Stimulated activated naive CD4-positive, alpha-beta T cell (primary cell): Measurements from ENCODE around the gene GRHL1.

Source experiments
- DNase-seq, 6 experiments: peaks; one replicate each; lab custom pipeline; 2025; lab: John Stamatoyannopoulos, UW

The GRHL1 gene

DNA sequence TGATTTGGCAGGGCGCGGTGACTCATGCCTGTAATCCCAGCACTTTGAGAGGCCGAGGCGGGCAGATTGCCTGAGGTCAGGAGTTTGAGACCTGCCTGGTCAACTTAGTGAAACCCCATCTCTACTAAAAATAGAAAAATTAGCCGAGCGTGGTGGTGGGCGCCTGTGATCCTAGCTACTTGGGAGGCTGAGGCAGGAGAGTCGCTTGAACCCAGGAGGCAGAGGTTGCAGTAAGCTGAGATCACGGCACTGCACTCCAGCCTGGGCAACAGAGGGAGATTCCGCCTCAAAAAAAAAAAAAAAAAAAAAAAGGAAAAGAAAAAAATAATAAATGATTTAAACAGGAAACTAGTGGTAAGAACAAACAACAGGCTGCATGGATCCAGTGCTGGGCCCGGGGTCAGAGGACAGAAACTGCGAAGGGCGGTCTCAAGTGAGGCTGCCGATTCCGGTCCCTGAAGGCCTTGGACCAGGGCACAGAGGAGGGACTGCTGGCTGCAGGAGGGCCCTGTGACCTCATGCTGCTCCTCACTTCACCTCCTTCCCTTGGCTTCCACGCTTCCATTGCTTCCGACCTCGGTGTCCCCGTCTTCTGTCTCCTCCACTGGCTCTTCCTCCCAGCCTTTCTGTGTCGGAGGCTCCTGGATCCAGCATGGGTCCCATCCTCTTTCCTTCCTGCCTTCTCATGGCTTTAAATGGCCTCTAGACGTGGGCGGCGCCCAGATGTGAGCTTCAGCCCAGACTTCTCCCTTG, 2.1 kb upstream of the GRHL1 start:
- DNase-seq, result no peak

DNA sequence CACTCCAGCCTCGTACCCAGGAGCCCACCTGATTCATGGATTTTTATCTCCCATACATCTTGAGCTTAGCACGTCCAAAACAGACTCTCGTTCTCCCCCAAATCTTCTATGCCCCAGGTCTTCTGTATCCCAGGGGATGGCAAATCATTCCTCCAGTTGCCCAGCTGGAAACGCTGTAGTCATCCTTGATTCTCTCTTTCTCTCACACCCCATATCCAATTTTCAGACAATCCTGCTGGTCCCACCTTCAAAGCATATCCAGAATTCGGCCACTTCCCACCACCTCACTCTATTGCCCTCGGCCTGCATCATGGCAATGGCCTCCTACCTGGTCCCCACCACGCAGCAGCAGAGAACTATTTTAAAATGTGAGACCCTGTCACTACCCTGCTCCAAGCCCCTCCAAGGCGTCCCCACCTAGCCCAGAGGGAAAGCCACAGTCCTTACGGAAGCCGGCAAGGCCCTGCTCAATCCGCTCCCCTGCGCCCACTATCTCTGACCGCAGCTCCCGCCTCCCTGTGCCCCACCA, 1.4 kb upstream of the GRHL1 start:
- DNase-seq, result no peak

DNA sequence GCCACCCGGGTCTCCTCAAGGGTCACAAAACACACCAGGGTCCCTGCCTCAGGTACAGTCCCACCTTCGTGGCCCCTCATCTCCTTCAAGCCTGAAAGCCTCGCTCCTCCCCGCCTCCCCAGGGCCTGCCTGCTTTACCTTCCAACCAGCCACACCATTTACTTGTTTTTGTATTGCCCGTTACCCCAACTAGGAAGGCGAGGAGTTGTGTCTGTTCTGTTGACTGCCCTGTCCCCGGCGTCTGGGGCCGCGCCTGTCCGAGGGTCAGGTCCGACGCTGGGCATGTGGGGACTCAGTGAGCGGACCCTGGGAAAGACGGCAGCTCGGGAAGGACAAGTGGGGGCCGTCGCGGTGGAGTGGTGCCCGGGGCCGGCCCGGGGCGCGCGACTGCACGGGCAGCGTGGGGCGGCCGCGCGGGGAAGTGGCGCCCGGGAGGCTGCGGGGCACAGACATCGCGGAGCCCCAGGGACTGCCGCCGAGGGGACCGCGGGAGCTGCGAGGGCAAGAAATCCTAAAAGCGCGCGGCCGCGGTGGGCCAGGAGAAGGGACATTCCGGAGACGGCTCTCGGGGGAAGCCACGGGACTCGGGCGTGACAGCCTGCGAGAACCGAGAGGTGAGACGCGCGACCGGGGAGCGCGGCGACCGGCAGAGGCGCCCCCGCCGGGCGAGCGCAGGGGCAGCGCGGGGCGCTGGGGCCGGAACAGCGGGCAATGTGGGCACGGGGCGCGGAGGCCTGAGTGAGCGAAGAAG, 797 bp upstream of the GRHL1 start:
- peak in 4 of 6 experiments; percentile 11 to 70 (median 56) for DNase-seq

DNA sequence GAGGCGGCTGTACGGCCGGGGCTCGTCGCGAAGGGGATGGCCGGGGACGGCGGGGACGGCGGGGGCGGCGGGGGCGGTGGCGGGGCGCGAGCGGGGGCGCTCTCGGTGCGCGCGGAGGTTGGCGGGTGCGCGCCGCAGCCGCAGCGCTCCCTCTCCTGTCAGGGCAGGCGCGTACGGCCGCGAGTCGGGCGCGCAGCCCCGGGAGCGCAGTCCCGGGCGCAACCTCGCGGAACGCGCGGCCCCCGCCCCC, 296 bp upstream of the GRHL1 start:
- no peak for DNase-seq

DNA sequence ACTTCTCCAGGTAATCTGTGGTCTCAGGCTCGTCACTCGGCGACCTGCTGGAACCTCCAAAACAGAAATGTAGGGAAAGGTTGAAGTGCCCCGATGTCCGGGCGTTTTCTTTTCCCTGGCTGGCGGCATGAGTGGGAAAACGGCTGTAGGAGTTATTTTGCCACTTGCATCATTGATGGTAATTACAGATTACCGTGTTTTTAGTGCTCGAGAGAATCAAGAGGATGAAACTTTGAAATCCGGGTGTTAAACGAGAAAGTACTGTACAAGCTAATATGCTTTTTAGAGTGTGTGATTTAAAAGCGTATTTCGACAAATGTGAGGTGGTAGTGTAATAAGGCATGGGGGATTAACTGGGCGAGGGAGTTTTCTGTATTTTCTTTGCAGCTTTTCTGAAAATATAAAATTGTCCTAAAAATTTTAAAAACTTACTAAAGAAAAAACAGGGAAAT, 819 bp downstream of the GRHL1 start:
- no peak for DNase-seq

DNA sequence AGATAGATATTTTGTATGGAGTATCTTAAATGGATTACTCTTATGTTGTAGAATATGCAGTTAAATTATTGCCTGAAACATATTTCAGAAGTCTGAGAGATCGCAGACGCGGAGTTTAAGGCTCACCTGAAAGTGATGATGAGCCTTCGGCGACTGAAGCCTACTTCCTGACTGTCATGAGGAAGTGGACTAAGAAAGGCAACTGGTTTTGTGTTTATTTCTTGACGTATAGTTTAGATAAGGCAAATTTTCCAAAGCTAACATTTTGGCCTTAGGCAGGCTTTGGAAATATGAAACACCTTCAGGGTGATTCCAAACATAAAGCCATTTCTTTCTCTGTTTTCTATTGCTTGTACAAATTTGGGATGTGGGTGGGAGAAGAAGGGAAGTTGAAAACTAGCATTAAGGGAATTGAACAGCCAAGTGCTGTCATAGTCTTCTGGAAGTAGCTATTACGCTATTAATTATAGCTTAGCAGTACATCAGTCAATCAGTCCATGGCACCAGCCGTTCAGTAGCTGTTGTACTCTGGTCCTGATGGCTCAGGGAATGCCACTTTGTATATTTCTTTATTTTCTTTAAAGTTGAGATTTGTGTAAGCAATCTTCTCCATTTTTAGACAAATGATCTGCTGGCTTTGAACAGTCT, 1.5 kb downstream of the GRHL1 start:
- DNase-seq, result no peak

DNA sequence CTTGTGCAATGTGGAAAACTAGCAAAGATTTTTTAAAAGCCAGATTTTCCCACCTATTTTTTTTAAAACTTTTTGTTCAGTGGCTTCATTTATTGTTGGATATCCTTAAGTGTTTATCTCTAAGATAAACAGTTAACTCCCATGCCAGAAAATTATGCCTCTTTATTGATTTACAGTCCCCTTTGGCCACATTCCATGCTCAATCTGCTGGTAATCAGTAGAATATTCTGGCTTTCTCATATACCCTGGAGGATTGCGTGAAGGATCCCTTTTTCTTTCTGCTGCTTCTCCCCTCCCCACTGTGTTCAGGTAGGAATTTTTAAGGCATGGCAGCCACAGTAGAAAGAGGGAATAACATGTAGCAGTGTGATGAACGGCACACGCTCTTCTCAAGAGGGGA, 2.6 kb downstream of the GRHL1 start:
- no peak for DNase-seq

DNA sequence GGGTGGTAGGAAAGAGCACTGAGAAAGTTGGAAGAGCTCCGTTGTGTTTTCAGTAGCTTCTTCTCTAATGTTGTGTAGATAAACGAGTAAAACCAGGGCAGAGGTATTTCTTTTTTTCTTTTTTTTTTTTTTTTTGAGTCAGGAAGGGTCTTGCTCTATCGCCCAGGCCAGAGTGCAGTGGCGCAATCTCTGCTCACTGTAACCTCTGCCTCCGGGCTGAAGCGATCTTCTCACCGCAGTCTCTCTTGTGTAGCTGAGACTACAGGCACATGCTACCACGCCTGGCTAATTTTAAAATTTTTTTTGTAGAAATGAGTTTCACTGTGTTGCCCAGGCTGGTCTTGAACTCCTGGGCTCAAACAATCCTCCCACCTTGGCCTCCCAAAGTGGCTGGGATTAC, 6.6 kb downstream of the GRHL1 start:
- no peak for DNase-seq

DNA sequence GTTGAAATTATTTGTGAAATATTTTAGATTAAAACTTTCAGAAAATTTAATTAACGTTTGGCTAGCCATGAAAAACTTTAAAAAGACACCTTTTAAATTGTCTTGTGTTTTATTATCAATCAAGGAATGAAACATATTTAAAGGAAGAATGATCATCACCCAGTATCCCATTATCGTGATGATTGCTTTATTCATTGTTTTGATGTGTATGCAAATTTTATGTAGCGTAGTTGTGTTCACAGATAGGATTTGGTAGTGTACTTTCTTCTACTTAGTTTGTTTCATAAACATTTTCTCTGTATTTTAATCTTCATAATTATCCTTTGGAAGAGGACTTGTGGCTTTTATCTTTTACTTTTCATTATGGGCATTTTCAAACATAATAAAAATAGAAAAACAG, 7.8 kb downstream of the GRHL1 start:
- DNase-seq, result no peak

DNA sequence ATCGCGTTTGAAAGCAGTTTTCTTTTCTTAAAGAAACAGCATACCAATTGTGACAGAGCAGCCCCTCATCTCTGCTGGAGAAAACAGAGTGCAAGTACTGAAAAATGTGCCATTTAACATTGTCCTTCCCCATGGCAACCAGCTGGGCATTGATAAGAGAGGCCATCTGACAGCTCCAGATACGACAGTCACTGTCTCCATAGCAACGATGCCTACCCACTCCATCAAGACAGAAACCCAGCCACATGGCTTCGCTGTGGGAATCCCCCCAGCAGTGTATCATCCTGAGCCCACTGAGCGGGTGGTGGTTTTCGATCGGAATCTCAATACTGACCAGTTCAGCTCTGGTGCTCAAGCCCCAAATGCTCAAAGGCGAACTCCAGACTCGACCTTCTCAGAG, 9.5 kb downstream of the GRHL1 start:
- DNase-seq, result no peak

DNA sequence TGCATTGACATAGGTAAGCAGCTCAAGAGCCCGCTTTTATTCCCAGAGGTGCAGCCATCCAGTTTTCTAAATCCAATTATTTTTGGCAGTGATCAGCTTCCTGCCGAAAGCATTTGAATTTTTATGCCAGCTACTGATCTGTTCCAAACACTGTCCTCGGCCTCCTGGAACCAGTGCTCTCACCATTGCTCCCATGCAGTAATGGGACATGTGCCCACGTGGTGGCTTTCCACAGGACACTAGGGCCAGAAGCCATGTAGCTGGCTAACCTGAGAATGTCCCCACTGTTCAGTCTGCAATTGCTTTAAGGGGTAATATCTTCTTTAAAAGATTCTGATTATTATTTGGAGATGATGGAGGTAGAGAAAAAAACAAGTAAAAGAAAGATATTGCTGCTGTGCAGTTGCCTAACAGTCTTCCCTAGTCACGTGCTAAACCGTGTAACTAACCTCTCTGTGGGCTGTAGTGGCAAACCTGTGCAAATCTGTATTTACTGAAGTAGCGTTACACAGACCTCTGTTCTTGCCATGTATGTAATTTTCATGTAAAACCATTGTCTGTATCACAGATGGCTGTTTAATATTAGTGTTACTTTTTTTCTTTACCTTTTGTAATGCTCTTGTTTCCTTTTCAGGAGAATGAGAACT, 13.0 kb downstream of the GRHL1 start:
- DNase-seq, result no peak

DNA sequence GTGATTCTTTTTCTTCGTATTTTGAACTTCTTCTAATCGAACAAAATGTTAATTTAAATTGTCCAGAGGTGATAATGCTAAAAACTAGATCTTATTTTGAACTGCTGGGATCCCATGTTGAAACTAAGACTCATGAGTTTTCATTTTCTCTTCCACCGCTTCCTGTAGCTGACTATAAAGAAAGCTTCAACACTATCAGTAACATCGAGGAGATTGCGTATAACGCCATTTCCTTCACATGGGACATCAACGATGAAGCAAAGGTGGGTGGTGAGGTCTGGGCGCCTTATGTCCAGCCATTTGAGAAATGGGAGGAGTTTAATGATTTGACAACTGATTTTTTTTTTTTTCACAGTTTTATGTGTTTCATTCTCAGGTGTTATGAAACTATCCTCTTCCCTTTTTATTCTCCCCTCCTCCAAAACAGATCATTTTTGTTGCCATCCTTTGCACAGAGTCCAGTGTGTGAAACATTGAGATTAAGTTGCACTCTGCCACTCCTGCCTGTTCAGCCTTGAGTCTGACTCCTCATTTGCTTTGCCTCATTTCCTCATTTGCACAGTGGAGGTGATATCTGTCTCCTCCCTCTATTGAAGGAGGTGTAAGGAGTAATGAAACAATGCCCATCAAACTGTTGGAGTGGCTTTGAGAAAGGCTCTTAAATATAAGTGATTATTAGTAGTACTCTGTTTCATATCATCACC, 13.8 kb downstream of the GRHL1 start:
- peak in 1 of 6 experiments; percentile 16 for DNase-seq

DNA sequence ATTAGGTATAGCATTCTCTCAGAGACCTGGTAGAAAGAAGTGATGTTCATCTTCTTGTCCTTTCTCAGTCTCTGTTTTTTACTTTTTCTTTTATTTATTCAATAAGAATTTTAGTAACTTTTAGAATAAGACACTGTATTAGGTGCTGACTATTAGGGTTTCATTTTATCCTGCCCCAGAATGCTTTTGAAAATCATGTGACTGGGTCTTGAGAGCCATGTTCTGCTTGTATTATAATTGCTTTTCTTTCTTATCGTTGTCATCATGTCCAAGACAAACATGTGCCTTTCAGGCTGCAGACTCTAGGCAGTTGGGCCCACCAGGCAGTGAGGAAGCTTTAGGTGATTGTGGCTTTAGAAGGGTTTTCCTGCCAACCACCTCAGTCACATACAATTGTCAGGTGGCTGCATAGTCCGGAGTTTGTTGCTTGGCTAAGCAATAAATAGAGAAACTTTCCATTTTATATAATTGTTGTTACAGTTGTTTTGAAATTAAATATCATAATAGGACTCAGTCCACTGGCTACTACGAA, 15.1 kb downstream of the GRHL1 start:
- no peak for DNase-seq

DNA sequence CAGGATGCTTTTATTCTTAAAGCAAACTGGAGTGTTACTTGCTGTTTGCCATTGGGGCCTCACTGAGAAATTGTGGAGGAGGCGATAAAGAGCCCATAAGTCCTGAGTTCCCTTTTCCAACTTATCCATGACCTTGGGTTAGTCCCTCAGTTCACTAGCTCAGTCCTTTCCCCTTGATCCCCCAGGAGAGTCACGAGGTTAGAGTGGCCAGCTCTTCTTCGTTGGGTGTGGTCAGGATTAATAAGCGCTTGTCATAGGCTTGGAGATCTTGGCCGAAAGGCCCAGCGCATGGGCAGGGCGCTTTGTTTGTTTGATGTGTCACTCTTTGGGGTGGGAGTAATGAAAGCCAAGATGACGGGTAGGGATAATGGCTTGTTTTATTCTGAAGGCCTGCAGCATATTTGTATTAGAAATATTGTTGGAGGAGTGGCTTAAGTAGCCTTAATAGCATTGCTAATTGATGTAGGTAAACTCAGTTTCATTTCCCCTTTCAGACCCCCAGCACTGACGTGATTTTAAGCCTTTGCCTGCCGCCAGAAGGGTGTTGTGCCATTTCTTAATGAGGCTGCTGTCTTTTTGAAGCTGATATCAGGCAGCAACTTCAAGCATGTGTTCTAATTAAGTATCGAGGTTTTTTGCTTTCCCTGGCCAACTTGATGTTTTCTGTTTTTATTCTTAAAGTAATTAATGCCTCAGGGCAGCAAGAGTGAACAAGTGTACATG, 15.7 kb downstream of the GRHL1 start:
- DNase-seq, result no peak

DNA sequence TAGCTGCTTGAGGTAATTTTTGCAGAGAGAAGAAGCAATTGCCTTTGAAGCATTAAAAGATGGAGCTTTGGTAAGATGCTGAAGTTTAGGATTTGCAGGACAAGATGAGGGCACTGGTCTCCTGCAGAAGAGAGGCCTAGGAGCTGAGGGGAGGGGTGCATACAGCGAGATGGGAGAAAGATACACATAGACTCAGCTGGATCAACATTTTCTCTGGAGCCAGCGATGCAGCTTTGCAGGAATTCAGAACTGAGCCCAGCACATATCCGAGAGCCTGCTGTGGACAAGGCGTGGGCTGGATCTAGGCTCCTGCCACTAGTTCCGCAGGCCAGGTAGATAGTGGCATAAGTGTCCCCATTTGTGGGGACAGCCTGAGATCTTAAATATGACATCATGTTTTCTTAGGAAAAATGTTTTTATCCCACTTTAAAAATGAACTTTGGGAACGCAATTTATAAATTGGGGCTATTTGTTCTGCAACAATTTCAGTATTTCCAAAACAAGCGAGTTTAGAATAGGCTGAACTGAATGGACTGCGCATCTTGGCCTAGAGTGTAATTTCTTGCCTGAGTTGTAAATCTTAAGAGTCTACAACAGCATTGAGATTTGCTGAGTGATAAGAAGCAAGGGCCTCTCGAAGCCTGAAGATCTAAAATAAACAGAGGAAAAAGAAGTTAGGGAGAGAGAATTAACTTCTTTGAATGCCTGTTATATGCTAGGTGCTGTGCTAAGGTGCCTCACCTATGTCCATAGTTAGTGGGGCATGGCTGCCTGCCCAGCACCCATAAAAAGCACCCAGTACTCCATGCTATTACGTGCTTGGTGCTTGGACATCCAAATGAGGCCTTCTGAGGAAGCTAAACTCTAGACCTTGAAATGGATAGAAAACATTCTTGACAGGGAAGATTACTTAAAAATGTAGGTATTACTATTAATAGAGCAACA, 17.3 kb downstream of the GRHL1 start:
- no peak for DNase-seq

DNA sequence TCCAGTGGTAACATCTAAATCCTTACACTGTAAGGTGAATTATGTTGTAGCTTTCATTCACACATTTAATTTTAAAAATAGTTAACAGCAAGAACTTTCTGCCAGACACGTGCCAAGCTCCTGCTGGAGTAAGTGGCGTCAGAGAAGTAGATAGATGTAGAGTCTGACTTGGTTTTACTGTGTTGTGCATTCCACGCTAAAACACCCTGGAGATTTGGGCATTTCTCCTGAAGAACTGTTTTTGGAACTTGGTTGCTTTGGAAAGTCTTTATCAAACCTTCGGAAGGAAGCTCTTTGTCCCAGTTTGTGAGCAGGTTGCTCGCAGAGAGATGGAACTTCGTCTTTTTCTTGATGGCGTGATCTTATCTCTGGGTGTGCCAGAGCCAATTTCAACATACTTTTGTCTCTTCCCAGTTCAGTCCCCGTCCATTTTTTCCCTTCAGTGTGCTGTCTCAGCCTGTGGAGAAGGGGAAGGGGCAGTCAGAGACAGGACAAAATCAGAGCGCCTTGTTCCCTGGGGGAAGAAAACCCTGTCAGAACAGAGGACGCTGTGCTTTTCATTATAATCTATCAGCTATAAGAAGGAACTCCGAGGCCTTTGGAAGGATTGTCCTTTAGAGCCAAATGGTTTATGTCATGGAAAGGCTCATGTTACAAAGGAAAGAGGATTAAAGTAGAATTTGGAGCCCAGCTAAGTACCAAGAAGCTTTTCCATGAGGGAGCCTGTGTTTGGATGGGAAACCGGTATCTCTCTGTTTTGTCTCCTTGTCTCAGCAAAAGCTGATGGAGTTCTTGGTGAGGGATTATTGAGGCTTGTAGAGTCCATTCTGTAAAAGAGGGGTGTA, 18.9 kb downstream of the GRHL1 start:
- no peak for DNase-seq

DNA sequence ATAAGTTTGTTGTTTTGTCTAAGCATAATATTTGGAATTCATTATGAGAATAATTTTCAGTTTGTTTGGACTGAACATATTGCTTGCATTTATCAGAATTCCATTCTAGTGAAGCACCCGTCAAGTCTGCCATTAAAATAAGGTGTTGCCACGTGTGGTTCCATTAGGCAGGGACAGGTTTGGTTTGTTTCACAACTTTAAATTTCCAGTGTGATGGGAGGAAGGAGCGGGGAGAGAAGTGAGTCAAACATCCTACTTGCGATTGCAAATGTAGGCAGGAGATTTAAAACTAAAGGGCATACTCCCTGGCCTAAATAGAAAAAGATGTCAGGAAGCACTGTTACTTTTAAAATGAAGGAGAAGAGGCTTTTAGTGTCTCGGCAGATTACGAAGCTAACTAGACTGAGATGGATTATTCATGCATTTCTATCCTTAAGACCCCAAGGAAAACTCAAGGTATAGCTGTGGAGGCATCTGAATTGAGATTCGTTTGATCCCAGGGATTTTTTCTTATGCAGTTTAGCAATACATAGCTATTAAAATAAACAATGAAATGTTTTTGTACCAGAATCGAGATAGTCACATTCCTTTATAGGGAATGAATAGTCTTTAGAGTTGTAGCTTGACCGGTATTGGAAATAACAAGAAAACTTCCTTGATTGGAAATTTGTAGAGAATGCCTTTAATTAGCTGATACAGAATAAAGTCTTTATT, 19.8 kb downstream of the GRHL1 start:
- no peak for DNase-seq

DNA sequence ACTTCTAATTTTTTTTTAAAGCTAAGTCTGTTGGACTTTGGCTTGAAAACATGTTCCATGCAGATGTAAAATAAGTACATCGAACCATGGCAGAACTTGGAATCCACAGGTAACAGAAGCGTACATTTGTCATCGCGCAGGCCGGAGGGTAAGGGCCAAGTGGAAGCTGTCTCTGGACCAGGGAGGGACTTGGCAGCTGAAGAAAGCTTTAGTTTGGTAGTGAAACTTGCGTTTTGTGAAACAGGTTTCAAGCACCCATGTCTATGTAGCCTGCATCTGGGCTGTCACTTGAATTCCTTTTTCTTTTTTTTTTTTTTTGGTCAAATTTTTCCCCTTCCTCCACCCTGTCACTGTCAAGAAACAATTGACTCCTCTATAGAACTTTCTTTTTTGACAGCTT, 20.4 kb downstream of the GRHL1 start:
- no peak for DNase-seq
